ENCODE measurements around the gene DDRGK1.
"Not testable (repeated sequence)": the region's sequence is repeated elsewhere in the genome, so short reads cannot be mapped to it uniquely, and the experiment has no call there.

The DDRGK1 gene

DNA sequence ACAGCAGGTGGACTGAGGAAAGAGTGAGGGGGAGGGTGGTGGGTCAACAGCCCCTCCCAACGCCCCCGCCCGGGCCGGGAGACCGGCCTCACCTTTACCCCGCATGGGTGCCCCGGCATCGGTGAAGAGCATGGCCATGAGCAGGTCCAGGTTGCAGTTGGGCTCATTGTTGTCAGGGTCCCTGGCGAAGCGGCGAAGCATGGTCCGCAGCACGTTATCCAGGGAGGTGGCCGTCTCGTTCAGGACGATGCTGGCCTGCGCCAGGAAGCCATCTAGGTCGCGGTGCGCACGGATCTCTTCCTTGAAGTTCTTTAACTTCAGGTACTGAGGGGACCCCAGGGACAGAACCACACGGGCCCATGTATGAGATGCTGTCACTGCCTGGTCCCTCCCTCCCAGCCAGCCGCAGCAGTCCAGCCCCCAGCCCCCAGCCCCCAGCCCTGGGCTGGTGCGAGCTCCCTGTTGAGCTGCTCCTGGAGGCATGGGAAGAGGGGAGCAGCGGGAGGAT, 29.6 kb upstream of the DDRGK1 start:
- no peak for DNase-seq

DNA sequence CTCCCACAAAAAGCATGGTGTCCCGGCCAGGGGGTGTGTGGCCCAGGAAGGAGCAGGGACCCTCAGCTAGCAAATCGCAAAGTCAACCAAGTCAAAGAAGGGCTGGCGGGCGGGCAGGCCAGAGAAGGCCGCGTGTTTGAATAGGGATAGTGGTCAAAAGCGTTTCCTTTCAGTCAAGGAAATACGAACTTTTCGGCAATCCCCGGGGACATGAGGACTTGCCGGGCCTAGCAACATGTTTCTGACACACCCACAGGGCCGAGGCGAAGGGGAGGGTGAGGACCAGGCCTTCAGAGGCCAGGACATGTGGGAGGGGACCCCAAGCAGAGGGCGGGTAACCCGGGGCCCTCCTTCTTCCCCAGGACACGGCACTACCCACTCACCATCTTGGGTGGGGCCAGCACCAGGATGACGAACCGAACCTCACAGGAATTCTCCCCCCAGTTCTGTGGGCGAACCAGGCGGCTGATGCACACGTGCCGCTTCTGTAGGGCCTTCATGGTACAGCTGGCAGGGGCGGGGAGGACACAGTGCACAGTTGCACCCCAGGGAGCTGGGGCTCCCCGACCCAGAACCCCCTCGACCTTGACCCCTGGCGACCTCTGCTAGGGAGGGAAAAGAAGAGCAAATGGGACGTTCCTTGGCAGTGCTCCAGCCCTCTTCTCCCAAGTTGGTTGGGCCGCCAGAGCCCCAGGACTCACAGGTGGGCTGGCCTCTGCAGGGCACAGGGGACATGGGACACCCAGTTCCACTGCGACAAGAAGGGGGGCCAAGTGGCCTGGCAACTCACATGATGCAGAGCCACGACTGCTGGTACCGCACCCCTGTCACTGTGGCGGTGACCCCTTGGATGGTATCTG, 28.9 kb upstream of the DDRGK1 start:
- no peak for DNase-seq

DNA sequence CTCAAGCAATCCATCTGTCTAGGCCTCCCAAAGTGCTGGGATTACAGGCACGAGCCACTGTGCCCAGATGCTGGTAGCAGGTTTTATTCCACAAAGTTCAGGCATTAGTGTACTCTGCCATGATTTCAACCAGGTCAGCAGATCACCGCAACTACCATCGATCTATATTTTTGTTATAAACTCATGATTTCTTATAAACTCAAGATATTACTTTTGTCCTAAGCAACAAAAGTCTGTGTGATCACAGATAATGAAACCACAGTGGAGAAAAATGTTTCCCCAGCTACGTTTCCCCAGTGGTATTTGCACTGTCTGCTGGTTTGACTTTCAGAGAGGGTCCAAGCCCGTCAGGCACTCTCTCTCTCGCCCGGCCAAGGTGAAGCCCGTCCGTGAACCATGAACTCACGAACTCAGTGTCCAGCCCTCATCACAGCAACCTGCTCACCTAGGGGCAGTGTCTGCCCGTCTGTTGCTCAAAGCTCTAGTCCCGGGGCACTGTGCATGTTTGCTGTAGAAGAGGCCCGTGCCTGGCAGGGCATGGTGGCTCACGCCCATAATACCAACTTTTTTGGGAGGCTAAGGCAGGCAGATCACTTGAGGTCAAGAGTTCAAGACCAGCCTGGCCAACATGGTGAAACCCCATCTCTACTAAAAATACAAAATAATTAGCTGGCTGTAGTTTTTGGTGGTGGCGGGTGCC, 27.6 kb upstream of the DDRGK1 start:
- no peak for DNase-seq

DNA sequence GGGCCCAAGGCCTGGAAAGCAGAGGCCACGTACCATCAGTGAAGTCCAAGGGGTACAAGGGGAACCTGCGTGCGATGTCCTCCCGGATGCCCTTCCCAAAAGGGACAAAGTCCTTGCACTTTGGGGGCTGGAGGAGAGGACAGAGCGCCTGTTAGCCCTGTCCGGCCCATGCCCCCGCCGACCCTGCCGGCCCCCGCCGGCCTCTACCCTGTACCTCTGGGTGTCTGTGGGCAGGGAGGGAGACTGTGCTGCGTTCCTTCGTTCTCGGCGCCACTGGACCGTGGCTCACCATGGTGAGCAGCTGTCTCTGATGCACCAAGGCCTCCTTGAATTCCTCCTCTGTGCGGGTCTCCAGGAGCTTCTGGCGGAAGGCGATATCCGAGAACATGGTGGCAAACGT, 26.6 kb upstream of the DDRGK1 start:
- DNase-seq: no peak

DNA sequence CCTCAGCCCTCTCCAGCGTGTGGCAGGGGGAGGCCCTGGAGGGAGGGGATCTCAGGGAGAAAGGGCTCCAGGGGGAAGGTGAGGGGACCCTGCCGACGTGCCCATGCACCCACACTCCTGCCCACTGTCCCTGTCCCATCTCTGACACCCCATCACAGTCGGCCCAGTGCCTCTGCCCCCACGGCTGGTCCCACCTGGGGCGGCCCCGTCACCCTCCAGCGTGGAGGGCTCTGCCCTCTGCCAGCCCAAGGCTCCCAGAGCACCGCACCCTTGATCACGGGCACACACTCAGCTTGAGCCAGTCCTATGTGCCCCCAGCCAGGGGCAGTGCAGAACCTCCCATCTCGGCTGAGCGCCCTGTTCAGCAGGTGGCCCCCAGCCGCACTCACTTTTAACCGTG, 25.3 kb upstream of the DDRGK1 start:
- no peak for DNase-seq

DNA sequence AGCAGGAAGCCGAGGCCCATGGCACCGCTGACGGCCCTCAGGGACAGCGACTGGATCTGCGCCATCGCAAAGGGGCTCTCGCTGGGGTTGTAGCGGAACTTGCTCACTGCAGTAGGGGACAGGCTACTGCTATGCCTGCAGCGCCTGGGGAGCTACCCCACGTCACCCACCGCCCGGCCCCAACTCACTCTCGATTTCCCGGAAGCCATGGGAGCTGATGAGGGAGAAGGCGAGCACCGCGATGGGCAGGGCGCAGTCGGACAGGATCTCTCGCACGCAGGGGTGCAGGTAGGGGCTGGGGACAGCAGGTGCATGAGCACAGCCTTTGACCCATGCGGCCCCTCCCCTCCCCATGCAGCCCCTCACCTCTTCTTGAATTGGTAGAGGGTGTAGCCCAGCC, 24.7 kb upstream of the DDRGK1 start:
- no peak for DNase-seq

DNA sequence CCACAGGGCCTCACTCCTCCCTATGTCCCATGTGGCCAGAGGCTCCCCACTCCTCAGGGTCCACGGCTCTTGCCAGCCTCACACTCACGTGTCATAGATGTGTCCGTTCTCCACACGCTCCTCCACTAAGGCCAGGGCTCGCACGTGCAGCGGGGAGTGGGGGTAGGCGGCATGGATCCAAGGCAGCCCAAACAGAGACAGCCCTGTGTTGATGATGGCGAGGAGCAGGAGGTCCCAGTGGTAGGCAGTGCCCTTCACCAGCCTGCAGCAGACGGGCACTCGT, 24.2 kb upstream of the DDRGK1 start:
- DNase-seq: no peak

DNA sequence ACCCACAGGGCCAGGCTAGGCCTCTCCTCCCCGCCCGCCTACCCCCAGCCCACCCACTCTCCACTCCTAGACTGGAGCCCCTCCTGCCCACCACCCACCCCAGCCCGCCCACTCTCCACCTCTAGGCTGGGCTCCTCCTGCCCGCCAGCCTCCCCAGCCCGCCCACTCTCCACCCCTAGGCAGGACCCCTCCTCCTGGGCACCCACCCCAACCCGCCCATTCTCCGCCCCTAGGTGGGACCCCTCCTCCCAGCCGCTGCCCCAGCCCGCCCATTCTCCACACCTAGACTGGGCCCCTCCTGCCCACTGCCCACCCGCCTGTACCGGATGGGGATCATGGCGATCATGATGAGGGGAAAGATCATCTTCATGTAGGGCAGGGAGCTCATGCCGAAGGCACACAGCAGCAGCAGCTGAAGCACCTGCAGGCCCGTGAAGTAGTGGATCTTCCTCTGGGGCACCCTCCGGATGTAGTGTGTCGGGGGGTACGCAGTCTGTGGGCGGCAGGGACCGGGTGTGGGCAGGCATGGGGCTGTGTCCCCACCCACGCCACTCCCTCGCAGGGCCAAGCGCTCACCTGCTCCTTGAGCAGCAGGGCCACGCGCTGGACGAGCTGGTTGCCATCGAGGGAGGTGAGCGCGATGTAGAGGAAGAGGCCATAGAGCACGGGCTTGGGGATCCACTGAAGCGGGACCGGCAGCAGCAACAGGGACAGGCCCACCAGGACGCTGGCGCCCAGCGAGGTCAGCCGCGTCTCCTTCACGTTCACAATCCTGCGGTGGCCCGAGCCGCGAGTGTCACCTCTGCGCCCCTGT, 23.7 kb upstream of the DDRGK1 start:
- DNase-seq: no peak

DNA sequence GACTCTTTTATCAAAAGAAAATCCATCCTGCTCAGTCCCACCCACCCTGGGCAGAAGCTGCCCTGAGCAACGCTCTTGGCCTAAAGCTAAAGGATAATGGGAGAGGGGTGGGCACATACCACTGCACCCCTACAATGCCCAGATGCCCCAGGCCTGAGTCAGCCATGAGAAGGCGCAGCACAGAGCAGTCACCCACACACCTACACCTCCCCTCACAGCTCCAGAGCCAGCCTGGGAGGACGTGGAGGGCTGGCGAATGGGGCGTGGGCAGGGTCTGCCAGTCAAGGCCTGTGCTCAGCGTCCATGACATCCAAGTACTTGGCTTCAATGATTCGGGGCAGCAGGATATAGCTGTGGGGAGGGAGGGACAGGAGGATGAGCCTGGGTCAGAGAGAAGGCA, 23.0 kb upstream of the DDRGK1 start:
- DNase-seq: no peak

DNA sequence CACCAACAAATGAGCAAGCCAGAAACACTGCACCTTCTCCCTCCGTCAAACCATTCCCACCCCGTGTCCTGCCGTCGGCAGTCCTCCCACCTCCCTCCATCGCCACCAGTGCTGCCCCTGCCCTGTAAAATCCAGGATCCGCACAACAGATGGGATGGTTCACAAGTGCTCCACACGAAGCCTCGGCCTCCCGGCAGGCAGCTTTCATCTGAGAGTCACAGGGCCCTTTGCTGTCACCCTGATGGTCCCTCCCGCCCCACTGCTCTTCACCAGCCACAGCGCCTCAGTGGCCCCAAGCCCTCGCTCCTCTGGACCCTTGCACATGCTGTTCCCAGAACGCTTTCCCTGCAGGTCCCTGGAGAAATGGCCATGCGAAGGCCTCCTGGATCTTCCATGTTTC, 22.4 kb upstream of the DDRGK1 start:
- DNase-seq: no peak

DNA sequence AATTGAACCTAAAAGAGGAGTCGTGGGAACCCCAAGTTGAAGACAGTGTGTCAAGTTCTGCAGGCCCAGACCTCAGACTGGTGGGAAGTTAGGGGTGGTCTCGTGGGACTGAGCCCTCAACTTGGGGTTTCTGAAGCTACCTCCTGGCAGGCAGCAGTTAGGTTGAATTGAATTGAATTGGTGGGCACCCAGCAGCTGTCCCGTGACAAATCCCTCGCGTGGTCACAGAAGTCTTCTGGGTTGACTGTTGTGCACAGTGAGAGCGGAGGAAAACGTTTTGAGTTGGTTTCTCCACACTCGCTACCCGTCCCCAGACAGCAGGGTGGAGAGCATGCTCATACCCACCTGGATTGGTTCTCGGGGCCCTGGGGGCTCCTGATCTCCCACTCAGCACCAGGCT, 21.6 kb upstream of the DDRGK1 start:
- DNase-seq: no peak

DNA sequence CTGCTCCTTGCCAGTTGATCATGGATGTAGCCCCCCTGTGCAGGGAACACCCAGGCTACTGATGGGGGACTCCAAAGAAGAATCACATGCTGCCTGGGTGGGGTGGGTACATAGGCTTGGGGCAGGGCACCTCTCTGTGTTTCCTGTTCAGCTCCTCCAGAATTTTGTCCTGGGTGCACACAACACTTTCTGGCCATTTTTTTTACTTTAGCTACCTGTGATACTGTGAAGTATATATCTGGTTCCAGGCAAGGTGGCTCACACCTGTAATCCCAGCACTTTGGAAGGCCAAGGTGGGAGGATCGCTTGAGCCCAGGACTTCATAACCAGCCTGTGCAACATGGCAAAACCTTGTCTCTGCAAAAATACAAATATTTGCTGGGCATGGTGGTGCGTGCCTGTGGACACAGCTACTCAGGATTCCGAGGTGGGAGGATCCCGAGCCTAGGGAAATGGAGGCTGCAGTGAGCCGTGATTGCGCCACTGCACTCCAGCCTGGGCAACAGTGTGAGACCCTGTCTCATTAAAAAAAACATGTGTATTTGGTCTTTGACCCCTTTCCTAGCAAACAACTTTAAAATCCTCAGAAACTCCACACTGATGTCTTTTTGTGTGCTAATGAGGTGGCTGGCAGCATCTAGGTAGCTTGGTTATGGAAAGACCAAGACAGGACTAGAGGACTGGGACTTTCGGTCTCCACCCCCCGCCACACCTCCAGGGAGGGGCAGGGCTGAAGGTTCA, 20.4 kb upstream of the DDRGK1 start:
- no peak for DNase-seq

DNA sequence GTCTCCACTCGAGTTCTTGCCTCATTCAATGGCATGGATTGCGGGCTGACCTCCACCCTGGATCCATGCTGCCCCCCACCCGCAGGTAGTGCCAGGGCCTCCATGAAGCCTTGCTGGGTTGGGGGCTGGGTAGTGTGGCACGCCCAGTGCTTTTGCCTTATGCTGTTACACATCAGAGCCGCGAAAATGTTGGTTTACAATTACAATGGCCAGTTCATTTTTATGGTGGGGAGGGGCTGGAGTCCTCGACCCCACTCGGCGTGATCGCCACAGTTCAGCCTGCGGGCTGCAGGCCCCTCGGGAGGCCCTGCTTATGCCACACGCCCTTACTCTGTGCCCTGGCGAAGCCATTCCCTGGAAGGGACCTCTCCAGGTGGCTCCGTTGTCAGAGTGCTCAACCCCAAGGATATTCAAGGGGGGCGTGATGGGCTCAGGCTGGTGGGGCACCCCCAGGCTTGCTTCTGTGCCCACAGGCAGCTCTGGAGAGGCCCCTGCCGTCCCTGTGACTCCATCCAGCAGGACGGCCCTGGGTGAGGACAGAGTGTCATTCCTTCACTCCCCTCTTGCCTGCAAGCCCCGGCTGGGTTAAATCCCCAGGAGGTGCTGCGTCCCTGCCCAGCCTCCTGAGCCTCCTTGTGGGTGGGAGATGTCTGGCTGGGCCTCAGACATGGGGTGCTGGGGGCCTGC, 19.7 kb upstream of the DDRGK1 start:
- DNase-seq: no peak

DNA sequence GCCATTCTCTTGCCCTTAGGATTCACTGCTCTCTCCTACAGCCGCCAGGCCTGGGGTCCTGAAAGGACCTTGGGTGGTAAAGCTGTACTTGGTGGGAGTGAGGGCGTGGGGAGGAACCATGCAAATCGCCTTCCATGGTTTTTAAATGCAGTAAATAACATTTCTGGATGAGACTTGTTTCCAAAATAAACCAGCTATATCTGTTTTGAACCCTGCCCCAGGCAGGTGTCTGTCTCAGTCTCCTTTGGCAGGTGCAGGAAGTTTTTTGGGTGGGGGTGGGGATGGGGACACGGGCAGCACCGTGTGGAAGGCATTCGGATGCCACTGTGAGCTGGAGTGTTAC, 19.1 kb upstream of the DDRGK1 start:
- DNase-seq: no peak

DNA sequence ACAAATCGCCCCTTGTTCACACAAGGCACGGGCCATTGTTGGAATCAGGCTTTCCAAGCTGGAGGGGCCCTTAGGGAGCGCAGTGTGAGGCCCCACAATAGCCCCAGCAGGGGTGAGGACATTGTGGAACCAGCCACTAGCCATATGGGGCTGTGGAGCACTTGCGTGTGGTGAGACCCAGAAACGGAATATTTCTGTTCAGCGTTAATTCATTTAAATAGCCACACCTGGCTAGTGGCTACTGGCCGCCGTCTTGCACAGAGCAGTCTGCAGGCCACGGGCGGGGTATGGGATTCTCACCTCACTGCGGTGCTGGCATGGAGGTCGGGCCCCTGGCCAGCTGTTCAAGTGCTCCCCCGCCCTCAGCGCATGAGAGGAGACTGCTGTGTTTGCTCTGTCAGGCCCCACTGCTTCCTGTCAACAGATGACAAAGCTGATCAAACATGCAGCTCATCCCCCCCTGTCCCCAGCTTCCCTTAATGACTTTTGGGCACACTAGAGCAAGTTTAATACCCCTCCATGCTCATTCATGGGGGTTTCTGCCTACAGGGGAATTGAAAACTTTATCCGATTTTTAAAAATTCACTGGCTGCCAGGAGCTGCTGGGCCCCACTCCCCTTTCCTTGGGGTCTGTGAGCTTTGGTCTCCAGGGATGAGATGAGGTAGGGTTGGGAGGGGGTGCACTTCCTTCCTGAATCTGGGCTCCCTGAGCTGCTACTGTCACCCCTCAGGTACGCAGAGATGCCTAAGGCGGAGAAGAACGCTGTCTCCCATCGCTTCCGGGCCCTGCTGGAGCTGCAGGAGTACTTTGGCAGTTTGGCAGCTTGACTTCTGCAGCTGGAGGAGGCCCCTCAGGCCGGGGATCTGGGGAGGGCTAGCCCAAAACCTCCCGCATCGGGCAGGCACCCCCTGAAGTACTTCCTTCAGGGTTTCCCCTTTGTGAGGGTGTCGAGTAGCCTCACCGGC, 18.4 kb upstream of the DDRGK1 start:
- peak; percentile 37 to 39 for DNase-seq

DNA sequence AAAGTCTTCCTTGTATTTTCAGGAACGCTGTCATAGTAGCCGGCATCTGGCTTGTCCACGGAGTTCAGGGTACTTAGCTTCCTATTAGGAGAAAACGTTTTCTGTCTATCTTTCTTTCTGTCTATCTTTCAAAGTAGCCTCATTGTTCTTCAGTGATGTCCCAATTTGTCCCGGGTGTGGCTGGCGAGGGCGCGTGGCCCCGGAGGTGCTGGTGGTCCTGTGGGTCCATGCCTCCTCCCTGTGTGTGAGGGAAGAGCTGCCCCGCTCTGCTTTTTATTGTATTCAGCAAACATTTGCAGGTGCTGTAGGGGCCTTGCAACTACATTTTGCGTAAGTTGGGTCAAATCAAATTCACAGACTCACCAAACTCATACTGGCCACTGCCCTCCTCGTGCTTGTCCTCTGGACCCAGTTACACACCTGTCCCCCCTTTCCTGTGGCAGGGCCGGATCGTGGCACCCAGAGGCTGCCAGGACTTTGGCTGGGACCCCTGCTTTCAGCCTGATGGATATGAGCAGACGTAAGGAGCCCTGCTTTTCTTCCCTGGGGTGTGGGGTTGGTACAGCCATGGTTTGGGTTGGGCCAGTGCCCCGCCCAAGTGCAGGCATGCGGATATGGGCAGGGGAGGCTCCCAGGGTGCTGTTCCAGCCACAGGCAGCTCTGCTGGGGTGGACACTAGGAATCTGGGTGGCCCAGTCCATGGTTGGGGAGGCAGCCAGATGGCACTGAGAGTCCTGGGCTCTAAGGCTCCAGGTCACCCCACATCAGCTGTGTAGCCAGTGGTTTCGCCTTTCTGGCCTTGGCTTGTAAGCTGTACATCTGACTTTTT, 17.1 kb upstream of the DDRGK1 start:
- no peak for DNase-seq

DNA sequence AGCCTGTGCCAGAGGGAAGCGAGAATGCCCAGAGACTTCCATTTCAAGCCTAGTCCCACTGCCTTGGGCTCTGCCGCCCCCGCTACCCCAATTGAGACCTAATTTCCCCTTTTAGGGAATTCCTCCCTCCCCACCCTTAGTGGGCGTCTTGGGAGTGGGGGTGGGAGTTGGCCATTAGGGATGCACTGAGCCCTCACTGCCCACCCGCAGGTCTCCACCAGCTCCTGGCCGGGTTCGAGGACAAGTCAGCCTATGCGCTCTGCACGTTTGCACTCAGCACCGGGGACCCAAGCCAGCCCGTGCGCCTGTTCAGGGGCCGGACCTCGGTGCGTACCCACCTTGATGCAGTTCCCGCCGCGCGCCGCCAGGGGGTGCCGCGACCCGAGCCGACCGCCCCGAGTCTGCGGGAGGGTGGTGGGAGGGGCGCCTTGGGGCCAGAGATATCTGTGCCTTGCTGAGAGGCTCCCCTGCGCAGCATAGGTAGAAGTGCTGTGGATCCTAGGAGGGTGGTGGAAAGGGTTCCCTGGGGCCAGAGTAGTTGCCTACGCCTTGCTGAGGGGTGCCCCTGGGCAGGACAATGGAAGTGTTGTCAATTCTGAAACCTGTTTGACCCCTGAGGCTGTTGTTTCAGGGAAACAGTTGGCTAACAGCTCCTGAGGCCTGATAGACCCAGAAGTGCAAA, 14.0 kb upstream of the DDRGK1 start:
- peak; percentile 90 to 91 for DNase-seq

DNA sequence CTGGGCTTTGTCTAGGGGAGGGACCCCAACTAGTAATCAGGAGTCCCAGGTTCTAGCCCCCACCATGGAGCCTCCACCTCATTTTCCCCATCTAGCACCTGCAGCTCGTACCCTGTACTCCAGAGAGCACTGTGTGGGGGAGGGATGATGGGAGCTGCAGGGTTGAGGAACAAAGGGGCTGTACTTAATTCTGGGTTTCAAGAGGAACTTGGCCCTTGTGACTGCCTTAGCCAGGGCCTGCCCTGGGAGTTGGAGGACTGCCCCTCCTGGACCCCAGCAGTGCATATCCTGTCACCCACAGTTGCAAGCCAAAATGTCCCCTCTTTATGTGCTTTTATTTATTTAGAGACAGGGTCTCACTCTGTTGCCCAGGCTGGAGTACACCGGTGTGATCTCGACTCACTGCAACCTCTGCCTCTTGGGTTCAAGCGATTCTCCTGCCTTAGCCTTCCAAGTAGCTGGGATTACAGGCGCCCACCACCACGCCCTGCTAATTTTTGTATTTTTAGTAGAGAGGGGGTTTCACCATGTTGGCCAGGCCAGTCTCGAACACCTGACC, 11.0 kb upstream of the DDRGK1 start:
- not testable (repeated sequence) for DNase-seq

DNA sequence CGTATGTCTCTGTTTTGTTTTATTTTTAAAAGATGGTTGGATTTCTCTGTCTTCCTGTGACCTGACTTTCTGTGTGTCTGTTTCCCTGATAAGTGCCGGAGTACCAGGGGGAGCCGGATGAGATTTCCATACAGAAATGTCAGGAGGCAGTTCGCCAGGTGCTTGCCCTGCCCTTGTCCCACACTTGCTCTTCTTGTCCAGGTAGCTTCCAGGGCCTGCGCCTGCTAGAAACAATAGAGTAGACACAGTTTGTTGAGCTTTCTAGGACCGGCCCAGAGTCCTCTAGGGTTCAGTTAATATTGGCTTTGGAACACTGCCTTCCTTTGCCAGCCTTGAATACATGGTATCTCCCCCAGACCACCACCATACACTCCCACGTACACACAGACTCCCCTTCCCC, 8.7 kb upstream of the DDRGK1 start:
- no peak for DNase-seq

All from activated T-cell treated with anti-CD3 and anti-CD28 coated beads, Interleukin-2, amount 50 U/mL, for 48 hours (primary cell).